ENCODE data around the gene ANKDD1B. TPM values are rescaled to one million over a fixed set of nuclear protein-coding genes. Genes with fewer than 3 reads are reported as not detected.

ANKDD1B gene
- total and polyA plus RNA-seq, 2 of the 8 experiments (the other 6 are each of a cell fraction or from before 2014, with no cell fraction given), result 0.08 to 0.22 TPM

DNA sequence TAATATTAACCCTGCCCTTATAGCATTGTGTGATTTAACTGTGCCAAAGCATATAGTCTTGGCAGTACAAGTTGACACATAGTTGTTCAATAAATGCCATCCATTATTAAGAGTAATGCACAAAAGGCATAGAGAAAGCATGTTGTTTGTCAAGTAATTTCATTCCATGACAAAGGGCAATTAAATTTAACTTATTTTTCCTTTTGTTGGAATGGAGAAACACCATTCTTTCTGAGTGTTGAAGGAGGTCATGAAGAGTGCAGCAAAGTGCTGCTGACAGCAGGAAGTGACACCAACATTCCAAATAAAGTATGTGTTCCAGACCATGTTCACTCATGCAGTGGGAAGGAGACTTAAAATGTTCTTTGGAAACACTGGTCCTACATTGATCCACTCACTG, 29.1 kb downstream of the ANKDD1B start (continued):
- no peak for TF ChIP-seq MAFK (IDR thresholded peaks at IDR 0.05; ENCODE audit: low read depth, low read length)
- TF ChIP-seq KDM1A (IDR thresholded peaks at IDR 0.05; ENCODE audit: borderline replicate concordance, low read length), result no peak

Data from H1 (cell line).